Head of caudate nucleus (tissue), 42 donors: ENCODE measurements around the gene RS1.

Source experiments
- DNase-seq, 42 donors: peaks; one replicate each; pipeline versions ENCODE4 v3.0.0 to v3.0.0-alpha.2; 2020 to 2021; ENCODE audit warnings: mixed read lengths in 7 of 42
- intact Hi-C: fragments of 100-400 bp; cut with DNase I; formaldehyde crosslinking; loops from one replicate; pipeline ENCODE4 v1.15.0; 2022

The RS1 gene

GRCh38 chrX:18619288-18619687, 52.6 kb downstream of the RS1 start:
- no peak for DNase-seq
- intact Hi-C loops = no loop called here

- peak in 1 of 42 donors; percentile 9 for DNase-seq
- intact Hi-C loops = no loop called here
Measured at GRCh38 chrX:18617407-18617750, 54.5 kb downstream of the RS1 start.

GRCh38 chrX:18616688-18617406, 55.1 kb downstream of the RS1 start:
- intact Hi-C loops = no loop called here
- DNase-seq = peak in 13 of 42 donors; percentile 9 to 62 (median 28)

GRCh38 chrX:18613930-18614639, 57.8 kb downstream of the RS1 start:
- intact Hi-C loops = no loop called here
- DNase-seq = no peak

- intact Hi-C loops = no loop called here
- no peak for DNase-seq
Measured at GRCh38 chrX:18607966-18608365, 63.9 kb downstream of the RS1 start.

- no peak for DNase-seq
- intact Hi-C loops = no loop called here
Measured at GRCh38 chrX:18598413-18598812, 73.5 kb downstream of the RS1 start.

- DNase-seq = peak in 7 of 42 donors; percentile 5 to 45 (median 26)
- intact Hi-C loops = no loop called here
Measured at GRCh38 chrX:18596096-18596495, 75.8 kb downstream of the RS1 start.

- intact Hi-C loops = no loop called here
- no peak for DNase-seq
Measured at GRCh38 chrX:18594079-18594478, 77.8 kb downstream of the RS1 start.

- DNase-seq = no peak
- intact Hi-C loops = no loop called here
Measured at GRCh38 chrX:18591834-18592233, 80.1 kb downstream of the RS1 start.
